Left cardiac atrium (tissue), 4 donors: Measurements from ENCODE around the gene ERBIN. TPM values are rescaled to one million over a fixed set of nuclear protein-coding genes. Genes with fewer than 3 reads are reported as not detected.
"Not testable (repeated sequence)": the region's sequence is repeated elsewhere in the genome, so short reads cannot be mapped to it uniquely, and the experiment has no call there.

Source experiments
- ATAC-seq, 2 donors: fragments of 200-7000 bp; cut with Tn5 transposase; one replicate each; pipeline ENCODE4 v1.9.1; 2020; ENCODE audit warnings: mild to moderate bottlenecking in 2 of 2, moderate library complexity in 2 of 2
- DNase-seq: peaks from one replicate; pipeline ENCODE4 v3.0.0-alpha.2; 2020
- intact Hi-C, 2 donors: fragments of 100-400 bp; cut with DNase I; formaldehyde crosslinking; loops; one replicate each; pipeline versions ENCODE4 v1.14.1 to v1.15.1; 2022 to 2023
- total RNA-seq, 2 donors: library from RNA; stranded (reverse); fragmentation: NEBNext Ultra II Directional; extraction: Animal tissue kit (Norgen Biotek cat#: 25700); gene quantifications; one replicate each; pipeline ENCODE4 v1.2.1, GENCODE V29; 2021
- donor health status: DM: no; HTN: yes; CAD: no.
- donor health status: DM: no; HTN: yes; CAD: no; lungs with severe emphysema.
- donor health status: DM: yes; HTN: yes; CAD: no.
- donor health status: Dilated cardiomyopathy.

Gene ERBIN
- total RNA-seq, 2 donors from 2014 or later = 39.9 to 40.2 TPM

DNA sequence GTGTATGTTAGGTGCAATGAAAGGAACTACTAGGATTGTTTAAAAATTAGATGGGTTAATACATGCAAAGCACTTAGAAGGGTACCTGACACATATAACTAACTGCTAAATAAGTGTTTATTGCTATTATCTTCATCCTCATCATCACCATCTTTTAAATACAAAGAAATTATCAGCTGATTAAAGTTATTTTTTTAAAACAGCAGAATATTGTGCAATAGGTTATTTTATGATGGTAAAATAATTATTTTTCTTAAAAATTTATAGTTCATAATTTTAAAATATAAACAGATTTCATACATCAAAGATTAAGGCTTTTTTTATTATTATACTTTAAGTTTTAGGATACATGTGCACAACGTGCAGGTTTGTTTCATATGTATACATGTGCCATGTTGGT, 130.9 kb downstream of the ERBIN start:
- ATAC-seq = no peak
- no peak for DNase-seq
- intact Hi-C loops = no loop called here

DNA sequence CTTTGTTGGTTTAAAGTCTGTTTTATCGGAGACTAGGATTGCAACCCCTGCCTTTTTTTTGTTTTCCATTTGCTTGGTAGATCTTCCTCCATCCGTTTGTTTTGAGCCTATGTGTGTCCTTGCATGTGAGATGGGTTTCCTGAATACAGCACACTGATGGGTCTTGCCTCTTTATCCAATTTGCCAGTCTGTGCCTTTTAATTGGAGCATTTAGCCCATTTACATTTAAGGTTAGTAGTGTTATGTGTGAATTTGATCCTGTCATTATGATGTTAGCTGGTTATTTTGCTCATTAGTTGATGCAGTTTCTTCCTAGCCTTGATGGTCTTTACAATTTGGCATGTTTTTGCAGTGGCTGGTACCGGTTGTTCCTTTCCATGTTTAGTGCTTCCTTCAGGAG, 134.9 kb downstream of the ERBIN start:
- ATAC-seq, DNase-seq, intact Hi-C loops: not testable (repeated sequence)

DNA sequence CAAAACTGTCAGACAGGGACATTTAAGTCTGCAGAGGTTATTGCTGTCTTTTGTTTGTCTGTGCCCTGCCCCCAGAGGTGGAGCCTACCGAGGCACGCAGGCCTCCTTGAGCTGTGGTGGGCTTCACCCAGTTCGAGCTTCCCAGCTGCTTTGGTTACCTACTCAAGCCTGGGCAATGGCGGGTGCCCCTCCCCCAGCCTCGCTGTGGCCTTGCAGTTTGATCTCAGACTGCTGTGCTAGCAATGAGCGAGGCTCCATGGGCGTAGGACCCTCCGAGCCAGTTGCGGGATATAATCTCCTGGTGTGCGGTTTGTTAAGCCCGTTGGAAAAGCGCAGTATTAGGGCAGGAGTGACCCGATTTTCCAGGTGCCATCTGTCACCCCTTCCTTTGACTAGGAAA, 136.7 kb downstream of the ERBIN start:
- ATAC-seq, DNase-seq, intact Hi-C loops: not testable (repeated sequence)

DNA sequence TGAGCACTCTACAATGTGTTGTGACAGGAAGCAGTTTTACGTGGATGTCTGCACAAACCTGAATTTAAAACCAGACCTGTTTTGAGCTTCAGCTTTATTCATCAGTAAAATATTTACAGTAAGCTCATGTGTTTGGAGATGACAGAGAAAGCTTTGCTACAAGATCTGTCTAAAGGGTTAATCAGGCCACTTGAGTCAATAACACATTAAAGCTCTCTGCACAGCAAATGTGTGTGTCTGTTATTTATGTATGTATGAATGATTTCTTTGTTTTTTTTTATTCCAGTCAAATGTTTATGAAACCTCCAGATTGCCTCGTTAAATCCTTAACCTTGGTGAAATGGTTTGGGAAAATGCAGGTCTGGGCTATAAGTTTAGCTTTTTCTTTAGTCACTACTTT, 140.5 kb downstream of the ERBIN start:
- ATAC-seq (no peak), DNase-seq (no peak)
- intact Hi-C loops = no loop called here

DNA sequence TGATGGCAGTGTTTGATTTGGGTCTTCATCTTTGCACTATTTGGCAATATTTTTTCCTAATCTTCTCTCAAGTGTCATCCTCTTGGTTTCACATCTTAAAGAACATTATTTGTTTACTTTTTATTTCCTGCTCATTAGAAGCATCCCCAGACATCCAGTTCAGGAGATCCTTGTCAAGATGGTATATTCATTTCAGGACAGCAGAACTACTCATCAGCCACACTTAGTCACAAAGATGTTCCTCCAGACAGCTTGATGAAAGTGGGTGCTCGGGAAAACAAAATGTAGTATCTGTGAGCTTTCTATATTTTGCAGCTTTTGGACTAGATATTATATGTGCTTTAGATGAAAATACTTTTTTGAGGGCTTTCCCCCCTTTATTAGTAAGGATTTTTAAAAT, 145.7 kb downstream of the ERBIN start:
- no peak for ATAC-seq
- intact Hi-C loops = no loop called here
- no peak for DNase-seq

DNA sequence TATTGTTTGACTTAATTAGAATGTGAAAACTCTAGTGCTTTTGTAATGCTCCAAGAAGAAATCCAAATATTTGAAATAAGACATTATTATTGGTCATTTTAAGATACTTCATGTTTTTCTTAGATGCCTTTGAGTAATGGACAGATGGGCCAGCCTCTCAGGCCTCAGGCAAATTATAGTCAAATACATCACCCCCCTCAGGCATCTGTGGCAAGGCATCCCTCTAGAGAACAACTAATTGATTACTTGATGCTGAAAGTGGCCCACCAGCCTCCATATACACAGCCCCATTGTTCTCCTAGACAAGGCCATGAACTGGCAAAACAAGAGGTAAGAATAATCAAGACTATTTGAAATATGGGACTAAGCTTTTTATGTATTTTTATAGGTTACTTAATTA, 148.5 kb downstream of the ERBIN start:
- DNase-seq = no peak

DNA sequence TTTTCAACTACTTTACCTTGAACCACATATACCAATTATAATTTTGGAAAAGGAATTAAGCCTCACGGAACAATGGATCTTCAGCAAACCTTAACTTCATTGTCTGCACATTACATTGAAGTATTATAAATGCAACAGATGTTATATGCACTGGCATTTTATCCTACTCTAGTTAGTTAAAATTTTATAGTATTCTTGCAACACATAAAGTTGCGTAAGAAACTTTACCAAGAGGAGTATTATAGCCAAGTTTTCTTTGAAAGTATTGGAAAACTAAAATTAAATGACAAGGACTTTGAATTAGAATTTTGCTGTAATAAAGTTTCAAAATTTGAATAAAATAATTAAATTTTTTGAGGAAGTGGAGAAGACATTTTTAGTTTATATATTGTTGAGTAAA, 154.3 kb downstream of the ERBIN start:
- DNase-seq (no peak), ATAC-seq (no peak)

More for the DNA sequence above, 148.5 kb downstream of the ERBIN start:
- intact Hi-C loops = no loop called here
- ATAC-seq = no peak

DNA sequence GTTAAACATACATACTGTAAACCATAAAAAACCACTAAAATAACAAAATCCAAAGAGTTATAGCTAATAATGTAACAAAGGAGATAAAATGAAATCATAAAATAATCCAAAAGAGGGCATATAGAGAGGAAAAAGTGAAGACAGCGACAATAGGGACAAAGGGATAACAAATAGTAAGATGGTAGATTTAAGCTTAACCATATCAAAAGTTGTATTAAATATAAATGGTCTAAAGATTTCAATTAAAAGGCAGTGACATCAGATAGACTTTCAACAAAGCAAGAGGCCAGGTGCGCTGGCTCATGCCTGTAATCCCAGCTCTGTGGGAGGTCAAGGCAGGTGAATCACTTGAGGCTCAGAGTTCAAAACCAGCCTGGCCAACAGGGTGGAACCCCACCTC, 163.0 kb downstream of the ERBIN start:
- ATAC-seq (no peak), DNase-seq (no peak)
- intact Hi-C loops = no loop called here

More for the DNA sequence above, 154.3 kb downstream of the ERBIN start:
- intact Hi-C loops = no loop called here

DNA sequence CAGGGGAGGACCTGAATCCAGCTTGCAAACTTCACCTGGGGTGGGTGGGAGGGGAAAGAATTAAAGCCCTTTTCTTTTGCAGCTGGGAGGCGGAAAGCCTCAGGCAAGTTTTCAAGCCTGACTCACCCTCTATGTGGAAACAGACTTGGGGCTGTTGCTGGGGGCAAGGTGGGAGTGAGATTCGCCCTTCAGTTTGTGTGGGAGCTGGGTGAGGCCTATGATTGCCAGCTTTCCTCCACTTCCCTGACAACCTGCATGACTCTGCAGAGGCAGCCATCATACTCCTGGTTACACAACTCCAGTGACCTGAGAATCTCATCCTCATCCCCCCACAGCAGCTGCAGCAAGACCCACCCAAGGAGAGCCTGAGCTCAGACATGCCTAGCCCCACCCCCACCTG, 174.5 kb downstream of the ERBIN start:
- intact Hi-C loops = no loop called here
- DNase-seq = no peak
- no peak for ATAC-seq

DNA sequence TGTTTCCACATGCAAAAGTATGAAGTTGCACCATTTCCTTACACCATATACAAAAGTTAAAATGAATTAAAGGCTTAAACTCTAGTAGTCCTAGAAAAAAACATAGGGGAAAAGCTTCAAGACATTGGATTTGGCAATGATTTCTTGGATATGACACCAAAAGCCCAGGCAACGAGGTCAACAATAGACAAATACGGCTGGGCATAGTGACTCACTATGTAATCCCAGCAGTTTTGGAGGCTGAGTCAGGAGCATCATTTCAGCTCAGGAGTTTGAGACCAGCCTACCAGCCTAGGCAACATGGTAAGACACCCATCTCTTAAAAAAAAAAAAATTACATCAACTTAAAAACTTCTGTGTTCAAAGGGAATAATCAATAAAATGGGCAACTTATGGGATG, 186.8 kb downstream of the ERBIN start:
- no peak for ATAC-seq
- intact Hi-C loops = no loop called here
- no peak for DNase-seq

DNA sequence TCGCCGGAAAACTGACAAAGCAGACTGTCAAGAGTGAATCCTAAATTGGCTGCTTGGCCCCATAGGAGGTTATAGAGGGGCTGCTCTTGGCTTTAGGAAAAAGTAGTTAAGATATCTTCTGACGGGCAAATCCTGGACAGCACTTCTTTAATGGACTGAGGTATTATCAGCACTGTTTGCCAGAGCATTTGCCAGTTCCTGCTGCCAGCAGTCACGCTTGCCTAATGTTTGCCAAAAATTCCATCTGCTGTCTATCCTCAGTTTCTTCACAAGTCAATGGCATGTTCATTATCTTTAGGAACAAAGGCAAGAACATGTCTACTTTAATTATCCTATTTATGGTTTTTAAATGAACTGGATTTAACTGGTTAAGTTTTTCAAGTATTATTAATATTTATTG, 191.9 kb downstream of the ERBIN start:
- DNase-seq (no peak), ATAC-seq (no peak)
- intact Hi-C loops = no loop called here

DNA sequence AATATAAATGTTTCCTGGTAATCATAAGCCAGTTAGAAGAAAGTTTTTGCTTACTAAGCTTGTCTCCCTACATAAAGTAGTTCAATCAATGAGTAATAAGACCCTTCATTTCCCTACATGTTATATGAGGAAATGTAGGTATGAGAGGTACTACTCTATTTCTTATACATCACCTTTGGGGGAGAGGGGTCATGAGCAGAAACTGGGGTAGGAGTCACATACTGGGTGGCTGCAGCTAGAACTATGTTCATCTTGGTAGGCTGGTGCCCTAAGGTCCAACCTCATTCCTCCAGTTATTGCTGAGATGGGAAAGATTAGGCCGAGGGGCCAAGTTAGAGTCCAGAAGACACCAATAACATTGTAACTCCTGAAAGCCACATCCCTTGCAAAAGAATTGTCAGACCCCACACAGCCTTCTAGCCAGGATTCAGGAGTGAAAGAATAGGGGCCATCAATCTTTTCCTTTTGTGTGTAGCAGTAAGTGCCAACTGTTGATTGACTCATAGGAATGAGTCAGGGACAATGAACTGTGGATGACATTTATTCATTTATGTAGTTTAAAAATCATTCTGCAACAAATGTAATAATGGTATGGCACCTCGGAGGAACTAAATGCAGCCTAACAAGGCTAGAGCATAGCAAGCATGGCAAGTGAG, 196.1 kb downstream of the ERBIN start:
- ATAC-seq (no peak), DNase-seq (no peak)
- intact Hi-C loops = no loop called here

DNA sequence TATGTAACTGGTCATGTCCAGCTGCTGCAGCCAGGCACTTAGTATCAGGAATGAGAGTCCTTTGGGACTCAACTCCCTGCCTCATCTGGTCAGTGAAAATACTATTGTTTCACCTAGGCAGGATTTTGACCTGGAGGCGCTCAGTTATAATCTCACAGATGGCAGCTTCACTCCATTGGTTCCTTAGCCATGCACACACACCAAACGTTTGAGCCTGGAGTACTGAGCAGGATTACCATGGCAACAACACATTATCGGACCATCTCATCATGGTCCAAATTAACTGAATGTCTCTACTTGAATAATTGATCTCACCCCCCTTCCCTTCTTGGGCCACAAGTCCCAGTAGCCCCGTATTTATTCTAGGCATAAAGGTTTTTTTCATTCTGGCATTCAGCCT, 202.8 kb downstream of the ERBIN start:
- ATAC-seq = no peak
- DNase-seq = no peak
- intact Hi-C loops = no loop called here

DNA sequence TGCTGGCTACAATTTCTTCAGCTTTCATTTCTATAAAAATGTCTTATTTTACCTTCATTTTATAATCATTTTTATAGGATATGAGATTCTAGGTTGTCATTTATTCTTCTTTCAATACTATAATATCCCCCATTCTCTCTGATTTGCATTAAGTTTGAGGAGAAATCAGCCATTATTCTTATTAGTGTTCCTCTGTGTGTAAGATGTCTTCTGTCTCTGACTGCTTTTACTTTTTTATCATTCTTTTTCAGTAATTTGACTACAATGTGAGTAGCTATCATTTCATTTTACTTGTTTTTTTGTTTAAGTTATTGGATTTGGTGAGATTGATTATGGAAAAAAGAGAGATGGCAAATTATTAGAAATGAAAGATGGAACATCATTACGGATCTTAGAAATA, 204.1 kb downstream of the ERBIN start:
- ATAC-seq (no peak), DNase-seq (no peak)
- intact Hi-C loops = no loop called here

Other genes with a start within 250 kb of the ERBIN start
- gene SGTB, start 204.5 kb upstream of the ERBIN start, total RNA-seq = 1 to 10 TPM; 7.4 to 8.3 TPM
- gene NLN, start 204.4 kb upstream of the ERBIN start, total RNA-seq = 10 to 100 TPM; 13.9 to 14.7 TPM
- gene SREK1, start 217.7 kb downstream of the ERBIN start, total RNA-seq = 10 to 100 TPM; 32.8 to 36.8 TPM